Colonic mucosa (tissue), 4 donors: ENCODE measurements around the gene DENR. TPM values are rescaled to one million over a fixed set of nuclear protein-coding genes. Genes with fewer than 3 reads are reported as not detected.
"Not testable (repeated sequence)": the region's sequence is repeated elsewhere in the genome, so short reads cannot be mapped to it uniquely, and the experiment has no call there.

Experiments used
- DNase-seq: peaks from one replicate; pipeline ENCODE4 v3.0.0-alpha.2; 2020
- H3K27ac ChIP-seq: fragments of 200-600 bp; one replicate; pipeline ENCODE4 v1.8.0; 2021
- H3K27me3 ChIP-seq: fragments of 200-600 bp; one replicate; pipeline ENCODE4 v1.8.0; 2021
- H3K36me3 ChIP-seq: fragments of 200-600 bp; one replicate; pipeline ENCODE4 v1.8.0; 2021
- H3K4me1 ChIP-seq: fragments of 200-600 bp; one replicate; pipeline ENCODE4 v1.8.0; 2021; ENCODE audit warnings: mild to moderate bottlenecking
- H3K4me3 ChIP-seq: fragments of 200-600 bp; one replicate; pipeline ENCODE4 v1.8.0; 2021
- H3K9ac ChIP-seq, 2 donors: one replicate each; pipeline ENCODE4 v1.7.0; 2013; ENCODE audit warnings: control low read depth in 2 of 2, low read depth in 2 of 2, low read length in 2 of 2
- H3K9me3 ChIP-seq: fragments of 200-600 bp; one replicate; pipeline ENCODE4 v1.8.0; 2021
- CTCF ChIP-seq: fragments of 200-600 bp; IDR thresholded peaks from one replicate; pipeline ENCODE4 v1.8.0; 2022; ENCODE audit warnings: antibody characterized with exemption, mild to moderate bottlenecking
- intact Hi-C: fragments of 100-400 bp; cut with DNase I; formaldehyde crosslinking; loops from one replicate; pipeline ENCODE4 v1.14.1; 2022
- total RNA-seq, 2 donors: library from RNA; stranded (reverse); fragmentation: NEBNext Ultra II Directional in 1 of 2; extraction: Animal tissue kit (Norgen Biotek cat#: 25700) in 1 of 2; gene quantifications; one replicate each; pipeline ENCODE4 v1.2.1, GENCODE V29; 2021
- donor health status: healthy.
- donor health status: DM: no; HTN: no; CAD: no.
- donor health status: DM: no; HTN: no; CAD: no.

DENR gene
- total RNA-seq, 2 donors from 2014 or later: 35.8 to 37.8 TPM

GRCh38 chr12:122740351-122740750 lies 12.3 kb upstream of the DENR start:
- no peak for TF ChIP-seq CTCF
- H3K9ac ChIP-seq: no peak overlapping the region
- no peak overlapping the region for H3K4me3 ChIP-seq
- H3K36me3 ChIP-seq: no peaks in the 10 kb centered on the region
- intact Hi-C loops: no loop called here
- no peaks in the 10 kb centered on the region for H3K27me3 ChIP-seq
- no peak for DNase-seq
- no peaks in the 10 kb centered on the region for H3K9me3 ChIP-seq
- no peaks in the 10 kb centered on the region for H3K4me1 ChIP-seq
- H3K27ac ChIP-seq: no peak overlapping the region

- Histone ChIP-seq H3K36me3 (no peaks in the 10 kb centered on the region), H3K9me3 (no peaks in the 10 kb centered on the region), H3K27ac (no peak overlapping the region), H3K27me3 (no peaks in the 10 kb centered on the region), H3K9ac (no peak overlapping the region), H3K4me1 (no peaks in the 10 kb centered on the region), H3K4me3 (no peak overlapping the region)
- intact Hi-C loops: no loop called here
- no peak for DNase-seq
- TF ChIP-seq CTCF: no peak
These were observed 8.6 kb upstream of the DENR start for GRCh38 chr12:122743895-122744525.

GRCh38 chr12:122747224-122748135 lies 5.1 kb upstream of the DENR start:
- no peak for TF ChIP-seq CTCF
- no peak overlapping the region for H3K9ac ChIP-seq
- H3K27me3 ChIP-seq: no peaks in the 10 kb centered on the region
- H3K9me3 ChIP-seq: no peaks in the 10 kb centered on the region
- intact Hi-C loops: no loop called here
- DNase-seq: no peak
- no peak overlapping the region for H3K4me3 ChIP-seq
- H3K27ac ChIP-seq: no peak overlapping the region
- no peaks in the 10 kb centered on the region for H3K4me1 ChIP-seq
- no peaks in the 10 kb centered on the region for H3K36me3 ChIP-seq

- Histone ChIP-seq H3K27ac (no peak overlapping the region), H3K9ac (no peak overlapping the region), H3K36me3 (no peaks in the 10 kb centered on the region), H3K4me3 (no peak overlapping the region), H3K27me3 (no peaks in the 10 kb centered on the region), H3K4me1 (peaks cover 4% of the 10 kb centered on the region), H3K9me3 (no peaks in the 10 kb centered on the region)
- no peak for TF ChIP-seq CTCF
- DNase-seq: no peak
- intact Hi-C loops: loop anchor here (5.0 kb wide), 1 partner anchor 112 kb away; no protein-coding TSS in a partner anchor
These were observed 2.9 kb upstream of the DENR start for GRCh38 chr12:122749569-122750332.

- H3K9ac ChIP-seq, H3K27me3 ChIP-seq, DNase-seq, H3K9me3 ChIP-seq, H3K27ac ChIP-seq, H3K4me1 ChIP-seq, H3K36me3 ChIP-seq, H3K4me3 ChIP-seq: not testable (repeated sequence)
- intact Hi-C loops: loop anchor here (5.0 kb wide), 1 partner anchor 114 kb away; no protein-coding TSS in a partner anchor
These were observed 1.7 kb upstream of the DENR start for GRCh38 chr12:122750781-122751515.
